ENCODE results near the gene ALG5. TPM values are rescaled to one million over a fixed set of nuclear protein-coding genes. Genes with fewer than 3 reads are reported as not detected.

Gene ALG5
- total and polyA plus RNA-seq, 2 experiments from 2014 or later = 66.2 to 99.4 TPM

DNA sequence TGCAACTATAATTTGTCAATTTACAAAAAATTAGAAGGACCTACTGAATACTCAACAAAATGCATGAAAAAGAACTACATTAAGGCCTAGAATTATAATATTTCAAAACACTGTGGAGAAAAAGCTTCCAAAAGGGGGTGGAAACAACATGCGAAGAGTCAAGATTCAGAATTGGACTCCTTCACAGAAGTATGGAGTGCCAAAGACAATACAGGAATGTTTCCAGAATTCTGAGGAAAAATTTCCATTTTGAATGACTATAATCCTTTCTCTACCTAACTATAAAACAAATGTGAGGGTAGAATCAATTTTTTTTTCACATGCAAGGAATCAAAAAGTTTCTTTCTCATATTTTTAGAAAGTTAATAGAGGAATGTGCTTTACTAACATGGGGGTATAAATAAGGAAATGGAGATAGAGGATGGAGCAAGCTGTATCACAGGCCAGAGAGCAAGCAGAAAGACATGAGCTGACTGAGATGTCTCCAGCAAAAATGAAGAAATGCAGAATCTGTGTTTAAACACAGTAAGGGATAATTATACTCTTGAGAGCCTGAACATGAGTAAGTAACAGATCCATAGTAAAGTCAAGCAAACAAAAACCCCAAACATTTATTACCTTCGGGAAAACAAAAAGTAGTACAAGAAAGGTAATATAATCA lies 39.6 kb downstream of the ALG5 start:
- no peak overlapping the region for H3K4me3 ChIP-seq
- H3K9me2 ChIP-seq (replicated peaks; ENCODE audit: insufficient read depth) = no peaks in the 10 kb centered on the region
- no peak overlapping the region for H2AFZ ChIP-seq
- H3K9me3 ChIP-seq (ENCODE audit: low read depth) = no peaks in the 10 kb centered on the region
- no peak overlapping the region for H3K27ac ChIP-seq
- H3K4me1 ChIP-seq (ENCODE audit: insufficient read depth) = no peaks in the 10 kb centered on the region
- DNase-seq (ENCODE audit: low spot score) = no peak
- no peaks in the 10 kb centered on the region for H3K27me3 ChIP-seq
- 97% methylated on average over 2 of the region's 2 CpGs for WGBS (ENCODE audit: low lambda C conversion rate, missing lambda C conversion rate)
- H4K20me1 ChIP-seq (ENCODE audit: insufficient read depth, poor library complexity, severe bottlenecking) = no peaks in the 10 kb centered on the region
- no peaks in the 10 kb centered on the region for H3K79me2 ChIP-seq
- TF ChIP-seq, protein P1, sequence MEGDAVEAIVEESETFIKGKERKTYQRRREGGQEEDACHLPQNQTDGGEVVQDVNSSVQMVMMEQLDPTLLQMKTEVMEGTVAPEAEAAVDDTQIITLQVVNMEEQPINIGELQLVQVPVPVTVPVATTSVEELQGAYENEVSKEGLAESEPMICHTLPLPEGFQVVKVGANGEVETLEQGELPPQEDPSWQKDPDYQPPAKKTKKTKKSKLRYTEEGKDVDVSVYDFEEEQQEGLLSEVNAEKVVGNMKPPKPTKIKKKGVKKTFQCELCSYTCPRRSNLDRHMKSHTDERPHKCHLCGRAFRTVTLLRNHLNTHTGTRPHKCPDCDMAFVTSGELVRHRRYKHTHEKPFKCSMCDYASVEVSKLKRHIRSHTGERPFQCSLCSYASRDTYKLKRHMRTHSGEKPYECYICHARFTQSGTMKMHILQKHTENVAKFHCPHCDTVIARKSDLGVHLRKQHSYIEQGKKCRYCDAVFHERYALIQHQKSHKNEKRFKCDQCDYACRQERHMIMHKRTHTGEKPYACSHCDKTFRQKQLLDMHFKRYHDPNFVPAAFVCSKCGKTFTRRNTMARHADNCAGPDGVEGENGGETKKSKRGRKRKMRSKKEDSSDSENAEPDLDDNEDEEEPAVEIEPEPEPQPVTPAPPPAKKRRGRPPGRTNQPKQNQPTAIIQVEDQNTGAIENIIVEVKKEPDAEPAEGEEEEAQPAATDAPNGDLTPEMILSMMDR (IDR thresholded peaks at IDR 0.05; ENCODE audit: poor library complexity) = no peak
- H3K36me3 ChIP-seq (replicated peaks; ENCODE audit: insufficient read depth, low read depth) = no peaks in the 10 kb centered on the region
- H3K4me2 ChIP-seq = no peak overlapping the region

- Histone ChIP-seq H3K4me1 (ENCODE audit: insufficient read depth) (no peaks in the 10 kb centered on the region), H3K36me3 (replicated peaks; ENCODE audit: insufficient read depth, low read depth) (no peaks in the 10 kb centered on the region), H4K20me1 (ENCODE audit: insufficient read depth, poor library complexity, severe bottlenecking) (no peaks in the 10 kb centered on the region), H3K27ac (no peak overlapping the region), H3K4me3 (no peak overlapping the region), H3K27me3 (no peaks in the 10 kb centered on the region), H3K4me2 (no peak overlapping the region), H3K9me2 (replicated peaks; ENCODE audit: insufficient read depth) (no peaks in the 10 kb centered on the region), H3K9me3 (ENCODE audit: low read depth) (no peaks in the 10 kb centered on the region), H2AFZ (no peak overlapping the region), H3K79me2 (no peaks in the 10 kb centered on the region)
- TF ChIP-seq, protein P1 (IDR thresholded peaks at IDR 0.05; ENCODE audit: poor library complexity) = no peak
- TF ChIP-seq EZH2 (IDR thresholded peaks at IDR 0.05; ENCODE audit: borderline replicate concordance) (no peak), EZH2phosphoT487 (IDR thresholded peaks at IDR 0.05; ENCODE audit: low read depth, severe bottlenecking, unreplicated experiment) (no peak)
- DNase-seq (ENCODE audit: low spot score) = no peak
Observed at GRCh38 chr13:36954542-36954941, 44.6 kb downstream of the ALG5 start.

DNA sequence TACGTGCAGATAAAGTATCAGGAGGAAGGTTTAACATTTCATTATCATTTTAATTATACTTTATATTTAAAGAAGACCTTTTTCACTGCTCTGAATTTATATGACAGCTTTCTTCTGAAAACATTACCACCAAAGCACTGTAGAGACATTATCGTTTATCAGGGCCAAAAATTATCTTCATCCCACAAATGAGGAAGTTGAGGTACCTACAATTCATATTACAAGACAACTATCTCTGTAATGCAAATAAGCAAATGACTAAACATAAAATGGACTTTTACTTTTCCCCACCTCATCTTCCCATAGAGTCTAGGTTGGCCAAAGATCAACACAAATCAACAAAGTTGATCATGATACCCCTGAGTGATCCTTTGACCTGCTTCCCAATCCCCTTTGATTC lies 48.2 kb downstream of the ALG5 start:
- no peak overlapping the region for H3K27ac ChIP-seq
- no peaks in the 10 kb centered on the region for H3K27me3 ChIP-seq
- no peaks in the 10 kb centered on the region for H4K20me1 ChIP-seq (ENCODE audit: insufficient read depth, poor library complexity, severe bottlenecking)
- TF ChIP-seq, protein P1 (IDR thresholded peaks at IDR 0.05; ENCODE audit: poor library complexity) = no peak
- TF ChIP-seq EZH2 (IDR thresholded peaks at IDR 0.05; ENCODE audit: borderline replicate concordance) = no peak
- TF ChIP-seq EZH2phosphoT487 (IDR thresholded peaks at IDR 0.05; ENCODE audit: low read depth, severe bottlenecking, unreplicated experiment) = no peak
- no peak overlapping the region for H3K4me3 ChIP-seq
- 98% methylated on average over 2 of the region's 2 CpGs for WGBS (ENCODE audit: low lambda C conversion rate, missing lambda C conversion rate)
- H3K9me2 ChIP-seq (replicated peaks; ENCODE audit: insufficient read depth) = peaks cover 2% of the 10 kb centered on the region
- H3K4me1 ChIP-seq (ENCODE audit: insufficient read depth) = no peaks in the 10 kb centered on the region
- DNase-seq (ENCODE audit: low spot score) = no peak
- H3K79me2 ChIP-seq = no peaks in the 10 kb centered on the region
- no peaks in the 10 kb centered on the region for H3K9me3 ChIP-seq (ENCODE audit: low read depth)
- H3K4me2 ChIP-seq = no peak overlapping the region
- no peaks in the 10 kb centered on the region for H3K36me3 ChIP-seq (replicated peaks; ENCODE audit: insufficient read depth, low read depth)
- no peak overlapping the region for H2AFZ ChIP-seq

- TF ChIP-seq EZH2 (IDR thresholded peaks at IDR 0.05; ENCODE audit: borderline replicate concordance) = no peak
- H3K27me3 ChIP-seq = no peaks in the 10 kb centered on the region
Observed at GRCh38 chr13:36950330-36950729, 48.8 kb downstream of the ALG5 start.

More at GRCh38 chr13:36950330-36950729, 48.8 kb downstream of the ALG5 start:
- Histone ChIP-seq H3K4me2 (no peak overlapping the region), H4K20me1 (ENCODE audit: insufficient read depth, poor library complexity, severe bottlenecking) (no peaks in the 10 kb centered on the region), H3K9me2 (replicated peaks; ENCODE audit: insufficient read depth) (peaks cover 2% of the 10 kb centered on the region), H3K4me3 (no peak overlapping the region), H3K36me3 (replicated peaks; ENCODE audit: insufficient read depth, low read depth) (no peaks in the 10 kb centered on the region), H3K9me3 (ENCODE audit: low read depth) (no peaks in the 10 kb centered on the region), H3K4me1 (ENCODE audit: insufficient read depth) (no peaks in the 10 kb centered on the region), H3K79me2 (no peaks in the 10 kb centered on the region), H3K27ac (no peak overlapping the region), H2AFZ (no peak overlapping the region)
- no peak for DNase-seq (ENCODE audit: low spot score)
- 91% methylated on average over 4 of the region's 4 CpGs for WGBS (ENCODE audit: low lambda C conversion rate, missing lambda C conversion rate)
